Esophagus muscularis mucosa (tissue), 3 donors: Measurements from ENCODE around the gene PBX4.

ENCODE experiments used
- CTCF ChIP-seq, 3 experiments: fragments of 200-600 bp in 2 of 3; fragments of 450-650 bp in 1 of 3; sonication (generic) in 2 of 3; IDR thresholded peaks; one replicate each; pipeline ENCODE4 v1.5.1; 2017 to 2019; ENCODE audit warnings: antibody characterized with exemption in 3 of 3, mild to moderate bottlenecking in 2 of 3, moderate library complexity in 1 of 3
- EP300 ChIP-seq: sonication (generic); formaldehyde crosslinking; IDR thresholded peaks from one replicate; pipeline ENCODE4 v1.6.1; 2017; ENCODE audit warnings: antibody characterized with exemption

GRCh38 chr19:19567391-19567790 lies 51.1 kb downstream of the PBX4 start:
- TF ChIP-seq EP300 (no peak), CTCF (IDR thresholded peaks at IDR 0.05) (no peak)
